GM12892 (cell line): ENCODE measurements around the gene SPSB3.

Experiments
- DNase-seq: peaks from one replicate; pipeline ENCODE4 v3.0.0; 2011; ENCODE audit not compliant: insufficient read length
- FAIRE-seq: peaks from 2 replicates; lab custom pipeline; 2011; peaks lifted over from hg19 to GRCh38; lab: Jason Lieb, UNC
- POLR2A ChIP-seq: IDR thresholded peaks from 2 replicates; pipeline ENCODE4 v1.6.1; 2011; ENCODE audit warnings: low read depth, low read length, control low read depth
- POLR2AphosphoS5 ChIP-seq: IDR thresholded peaks from 2 replicates; pipeline ENCODE4 v1.6.1; 2011; ENCODE audit warnings: low read depth, low read length, control low read depth
- TAF1 ChIP-seq: IDR thresholded peaks from 2 replicates; pipeline ENCODE4 v1.6.1; 2011; ENCODE audit warnings: low read depth, mild to moderate bottlenecking, control low read depth, low read length, borderline replicate concordance

The SPSB3 gene

DNA sequence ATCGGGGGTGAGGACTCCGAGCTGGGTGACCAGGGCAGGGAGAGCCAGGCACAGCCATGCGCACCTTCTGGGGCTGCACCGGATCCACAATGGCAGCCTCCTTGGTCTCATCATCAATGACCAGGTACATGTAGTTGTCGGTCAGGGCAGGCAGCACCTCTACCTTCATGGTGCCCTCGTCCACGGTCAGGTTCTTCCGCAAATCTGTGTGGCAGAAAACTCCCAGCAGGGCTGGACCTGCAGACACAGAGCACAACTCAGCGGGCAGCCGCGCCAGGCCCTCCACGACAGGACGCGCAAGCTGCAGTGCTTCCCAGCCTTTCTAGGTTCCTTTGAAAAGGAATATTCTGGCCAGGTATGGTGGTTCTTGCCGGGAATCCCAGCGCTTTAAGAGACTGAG, 40.4 kb upstream of the SPSB3 start:
- FAIRE-seq (no peak), DNase-seq (no peak)
- TF ChIP-seq POLR2A (no peak), TAF1 (no peak), POLR2AphosphoS5 (no peak)

DNA sequence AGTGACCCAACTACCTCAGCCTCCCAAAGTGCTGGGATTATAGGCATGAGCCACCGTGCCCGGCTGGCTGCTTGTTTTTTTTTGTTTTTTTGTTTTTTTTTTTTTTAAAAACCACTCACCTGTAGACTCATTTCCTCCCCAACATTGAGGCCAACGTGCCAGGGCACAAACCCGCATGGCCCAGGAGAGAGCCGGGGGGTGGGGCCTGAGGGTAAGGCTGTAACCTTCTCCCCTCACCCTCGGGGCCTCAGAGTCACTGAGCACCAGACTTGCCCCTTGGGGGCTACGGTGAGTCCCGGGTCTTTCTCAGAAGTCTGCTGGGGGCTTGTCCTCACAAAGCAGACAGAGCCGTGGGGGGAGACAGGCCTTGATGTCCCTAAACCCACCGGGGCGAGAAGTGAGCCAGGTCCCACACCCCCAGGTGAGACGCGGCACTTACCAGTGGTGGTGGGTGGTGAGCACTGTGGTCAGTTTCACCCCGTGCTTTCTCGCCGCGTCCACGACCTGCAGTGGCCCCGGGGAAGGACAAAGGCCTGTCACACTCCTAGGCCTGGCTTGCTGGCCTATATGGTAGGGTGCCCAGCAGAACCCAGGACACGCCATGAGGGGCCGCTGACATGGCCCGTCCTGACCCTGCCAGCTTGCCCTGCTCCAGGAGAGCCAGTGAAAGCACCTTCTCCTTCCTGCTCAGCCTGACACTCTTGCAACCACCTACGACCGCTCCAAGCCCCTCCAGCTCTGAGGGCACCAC, 39.7 kb upstream of the SPSB3 start:
- FAIRE-seq: no peak
- no peak for DNase-seq
- TF ChIP-seq POLR2AphosphoS5: no peak
- no peak for TF ChIP-seq POLR2A
- no peak for TF ChIP-seq TAF1

DNA sequence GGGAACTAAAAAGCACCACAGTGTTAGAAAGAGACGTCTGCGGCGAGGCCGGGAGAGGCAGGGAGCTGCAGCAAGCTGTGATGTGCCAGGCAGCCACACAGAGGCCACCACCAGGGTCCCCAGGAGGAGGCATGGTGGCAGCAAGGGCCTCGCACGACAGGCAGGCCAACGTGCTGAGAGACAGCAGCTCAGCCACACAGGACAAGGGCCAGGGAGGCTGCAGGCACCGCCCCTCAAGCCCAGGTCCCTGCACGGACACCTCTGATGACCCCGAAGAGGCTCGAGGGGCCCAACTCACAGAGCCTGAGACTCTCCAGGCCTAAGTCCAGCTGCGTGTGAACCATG, 38.5 kb upstream of the SPSB3 start:
- TF ChIP-seq POLR2A (no peak), POLR2AphosphoS5 (no peak), TAF1 (no peak)
- DNase-seq (no peak), FAIRE-seq (no peak)

DNA sequence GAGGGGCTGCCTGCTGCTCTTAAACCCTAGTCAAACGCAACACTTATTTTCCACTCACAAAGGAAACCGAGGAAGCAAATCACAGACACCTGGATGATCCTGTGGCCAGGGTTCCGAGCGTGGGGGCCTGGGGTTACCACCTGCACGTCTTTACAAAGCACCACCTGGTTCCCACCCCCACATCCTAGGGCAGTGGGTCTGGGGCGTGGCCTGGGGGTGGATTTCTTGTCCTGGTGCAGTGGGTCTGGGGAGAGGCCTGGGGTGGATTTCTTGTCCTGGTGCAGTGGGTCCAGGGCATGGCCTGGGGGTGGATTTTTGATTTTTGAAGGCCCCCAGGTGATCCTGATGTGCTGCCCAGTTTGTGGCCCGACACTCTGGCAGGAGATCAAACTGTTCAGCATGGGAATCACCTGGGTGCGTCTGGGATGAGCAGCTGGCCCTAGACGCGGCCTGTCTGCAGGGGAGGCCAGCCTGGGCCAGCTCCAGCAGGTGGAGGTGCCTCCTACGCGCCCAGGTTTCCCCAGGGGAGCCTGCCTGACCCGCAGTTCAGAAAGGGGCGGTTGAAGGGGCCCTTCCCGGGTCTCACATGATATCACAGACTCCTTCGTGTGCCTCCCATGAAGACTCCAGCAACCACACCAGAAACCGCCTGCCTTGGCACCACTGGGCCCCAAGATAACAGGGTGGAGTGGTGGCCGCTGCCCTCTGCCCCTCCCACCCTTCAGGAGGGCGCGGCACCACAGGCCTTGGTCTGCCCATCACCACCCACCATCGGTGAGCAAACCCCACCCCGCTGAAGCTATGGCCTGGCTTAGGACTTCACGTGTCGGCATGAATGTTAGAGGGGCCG, 38.0 kb upstream of the SPSB3 start:
- no peak for TF ChIP-seq POLR2AphosphoS5
- TF ChIP-seq TAF1: no peak
- no peak for TF ChIP-seq POLR2A
- DNase-seq (no peak), FAIRE-seq (no peak)

DNA sequence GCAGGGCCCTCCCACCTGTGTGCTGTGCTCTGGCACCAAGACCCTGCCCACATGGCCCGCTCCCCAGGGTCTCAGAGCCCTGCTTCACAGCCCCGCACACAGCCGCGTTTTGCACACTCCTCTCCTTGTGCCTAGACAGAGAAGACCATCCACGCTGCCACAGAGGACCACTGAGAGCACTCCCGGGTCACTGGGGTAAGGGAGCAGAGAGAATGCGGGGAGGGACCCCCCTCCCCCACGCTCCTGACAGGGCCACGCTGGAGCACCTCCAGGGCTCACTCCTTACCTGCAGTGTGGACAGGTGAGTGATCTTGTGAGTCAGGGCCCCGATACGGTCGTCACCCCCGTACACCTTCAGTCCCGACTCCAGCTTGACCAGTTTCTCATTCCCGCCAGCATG, 37.2 kb upstream of the SPSB3 start:
- TF ChIP-seq POLR2AphosphoS5 (no peak), POLR2A (no peak), TAF1 (no peak)
- FAIRE-seq (no peak), DNase-seq (no peak)

DNA sequence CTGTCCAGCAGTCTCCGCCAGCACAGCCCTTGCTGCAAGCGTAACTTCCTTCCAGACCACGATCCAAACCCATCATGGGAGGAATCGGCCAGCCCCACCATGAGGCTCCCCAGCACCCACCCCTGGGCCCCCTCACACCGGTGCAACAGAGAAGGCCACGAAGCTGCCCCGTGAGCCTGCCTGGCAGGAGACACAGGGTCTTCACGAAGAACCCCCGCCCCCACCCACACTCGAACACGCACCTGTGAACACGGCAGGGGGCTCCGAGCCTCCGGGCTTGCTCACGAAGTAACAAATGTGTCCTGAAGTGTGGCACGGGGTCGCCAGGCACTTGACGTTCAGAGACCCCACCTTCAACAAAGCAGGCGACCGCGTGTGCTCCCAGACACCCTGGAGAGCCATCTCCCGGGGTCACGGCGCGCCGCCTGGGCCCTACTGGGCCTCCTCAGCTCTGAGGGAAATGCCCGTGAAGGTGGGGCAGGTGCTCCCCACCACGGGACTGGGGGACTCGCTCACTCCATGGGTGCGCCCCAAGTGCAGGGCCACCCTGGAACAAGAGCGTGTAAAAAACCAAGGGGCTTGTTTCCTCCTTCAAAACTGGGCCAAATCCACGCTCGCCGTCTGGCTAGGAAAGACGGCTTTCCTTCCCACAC, 36.6 kb upstream of the SPSB3 start:
- DNase-seq: no peak
- TF ChIP-seq POLR2AphosphoS5 (no peak), POLR2A (no peak), TAF1 (no peak)
- FAIRE-seq: no peak

DNA sequence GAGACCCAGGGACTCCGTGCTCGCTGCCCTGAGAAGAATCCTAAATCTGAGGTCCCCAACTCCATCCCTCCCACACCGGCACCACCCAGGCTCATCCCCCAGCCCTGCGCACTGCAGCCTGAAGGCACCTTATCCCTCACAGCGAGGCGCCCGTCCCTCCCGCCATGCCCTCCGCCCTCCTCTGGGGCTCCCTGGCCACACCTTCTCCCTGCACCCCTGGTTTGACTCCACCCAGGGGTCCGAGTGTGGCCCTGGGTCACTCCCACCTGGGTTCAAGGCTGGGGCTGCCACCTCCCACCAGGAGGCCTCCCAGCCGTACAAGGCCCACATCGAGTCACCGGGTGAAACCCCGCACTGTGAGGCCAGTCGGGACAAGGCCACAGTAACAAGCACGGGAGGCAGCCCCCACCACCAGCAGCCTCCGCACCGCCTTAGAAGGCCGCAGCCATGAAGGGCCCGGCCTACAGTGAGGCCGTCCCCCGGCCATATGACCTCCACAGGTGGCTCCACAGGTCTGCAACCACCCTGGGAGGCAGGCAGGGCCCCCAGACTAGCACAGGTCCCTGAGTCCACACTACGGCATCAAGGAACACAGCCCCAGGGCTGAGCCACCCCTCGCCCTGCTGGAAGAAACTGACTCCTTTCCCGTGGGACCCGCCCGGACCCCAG, 36.0 kb upstream of the SPSB3 start:
- no peak for FAIRE-seq
- TF ChIP-seq POLR2AphosphoS5: no peak
- TF ChIP-seq POLR2A: no peak
- no peak for TF ChIP-seq TAF1
- DNase-seq: no peak

DNA sequence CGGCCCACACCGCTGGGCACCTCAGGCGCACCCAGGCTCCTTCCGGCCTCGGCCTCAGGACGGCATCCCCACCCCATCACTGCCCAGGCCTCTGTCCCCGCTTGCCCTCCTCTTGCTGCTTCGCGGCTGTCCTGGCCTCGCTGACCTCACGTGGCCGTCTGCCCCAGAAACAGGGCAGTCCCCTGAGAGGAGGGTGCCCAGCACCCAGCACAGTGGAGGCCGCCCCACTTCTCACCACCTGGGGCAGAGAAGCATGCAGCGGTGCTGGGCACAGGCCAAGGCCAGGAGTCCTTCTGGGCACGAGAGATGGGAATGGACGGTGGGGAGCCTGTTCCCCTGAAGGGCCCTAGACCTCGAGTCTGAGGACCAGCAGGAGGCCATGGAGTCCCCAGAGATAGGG, 35.3 kb upstream of the SPSB3 start:
- DNase-seq: no peak
- FAIRE-seq: no peak
- TF ChIP-seq TAF1: no peak
- no peak for TF ChIP-seq POLR2AphosphoS5
- TF ChIP-seq POLR2A: no peak

DNA sequence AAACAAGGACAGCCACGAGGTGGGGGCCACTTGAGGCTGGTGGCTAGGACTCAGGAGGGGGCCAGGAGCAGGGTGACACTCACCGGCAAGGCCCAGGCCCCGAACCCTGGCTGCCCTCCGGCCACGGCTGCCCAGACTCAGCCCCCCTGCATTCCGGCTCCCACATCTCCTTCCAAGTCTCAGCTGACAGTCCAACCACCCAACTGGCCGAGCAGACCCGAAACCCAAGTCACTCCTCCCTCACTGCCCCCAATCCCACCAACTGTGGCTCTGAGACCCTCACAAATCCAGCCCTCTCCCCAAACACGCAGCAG, 34.9 kb upstream of the SPSB3 start:
- TF ChIP-seq POLR2AphosphoS5 (no peak), POLR2A (no peak), TAF1 (no peak)
- no peak for FAIRE-seq

DNA sequence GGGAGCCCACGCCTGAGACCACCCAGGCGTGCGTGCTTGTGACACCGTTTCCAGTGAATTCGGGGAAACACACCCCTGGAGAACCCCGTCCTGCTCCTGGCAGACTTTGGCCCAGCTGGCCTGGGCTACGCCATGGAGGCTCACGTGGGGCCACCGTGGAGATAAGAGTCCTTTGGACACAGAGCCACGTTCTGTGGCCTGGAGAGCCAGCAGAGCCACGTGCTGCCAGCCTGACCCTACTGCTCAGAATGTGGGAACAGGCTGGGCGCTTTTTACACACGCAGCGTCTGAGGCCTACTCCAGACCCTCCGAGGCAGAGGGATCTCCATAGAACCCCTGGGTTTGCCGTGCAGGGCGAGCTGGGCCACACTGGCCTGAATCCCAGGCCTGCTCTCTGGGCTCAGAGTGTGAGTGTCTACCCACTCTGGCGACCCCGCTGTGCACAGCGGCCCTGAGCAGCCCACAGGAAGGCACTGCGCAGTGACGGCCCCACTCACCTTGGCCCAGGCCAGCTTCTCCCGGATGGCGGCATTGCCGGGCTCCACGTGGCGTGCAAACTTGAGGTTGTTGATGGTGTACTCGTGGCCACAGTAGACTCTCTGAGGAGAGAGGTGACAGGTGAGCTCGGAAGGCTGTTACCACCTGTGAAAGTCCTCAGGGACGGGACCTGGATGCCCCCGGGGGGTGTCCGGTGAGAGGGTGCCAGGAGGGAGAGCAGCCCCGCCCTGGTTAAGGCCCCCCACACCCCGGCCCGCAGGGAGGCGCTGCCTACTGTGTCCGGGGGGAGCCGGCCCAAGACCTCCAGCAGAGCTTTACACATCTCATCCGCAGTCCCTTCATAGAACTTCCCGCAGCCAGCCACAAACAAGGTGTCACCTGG, 34.3 kb upstream of the SPSB3 start:
- no peak for FAIRE-seq

More for the DNA sequence above, 34.9 kb upstream of the SPSB3 start:
- DNase-seq: no peak

DNA sequence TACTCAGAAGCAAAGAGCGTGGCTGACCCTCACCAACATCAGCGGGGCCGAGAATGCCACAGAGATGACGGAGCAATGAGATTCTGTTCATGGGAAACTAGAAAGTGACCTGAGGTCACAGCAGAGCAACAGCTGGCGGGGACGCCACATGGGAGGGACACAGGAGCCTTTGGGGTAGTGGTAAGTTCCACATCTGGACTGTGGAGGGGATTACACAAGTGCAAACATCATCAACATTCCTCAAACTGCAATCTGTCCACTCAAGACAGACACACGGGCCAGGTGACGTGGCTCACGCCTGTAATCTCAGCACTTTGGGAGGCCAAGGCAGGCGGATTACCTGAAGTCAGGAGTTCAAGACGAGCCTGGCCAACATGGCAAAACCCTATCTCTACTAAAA, 33.1 kb upstream of the SPSB3 start:
- DNase-seq (no peak), FAIRE-seq (no peak)
- TF ChIP-seq POLR2AphosphoS5 (no peak), TAF1 (no peak), POLR2A (no peak)

More for the DNA sequence above, 34.3 kb upstream of the SPSB3 start:
- DNase-seq: no peak
- no peak for TF ChIP-seq POLR2AphosphoS5
- TF ChIP-seq POLR2A: no peak
- TF ChIP-seq TAF1: no peak
